LNCaP clone FGC (cell line): ENCODE results near the gene GABARAP.

Experiments
- DNase-seq: peaks from one replicate; pipeline ENCODE4 v3.0.0-alpha.2; 2011; ENCODE audit warnings: low read depth
- H3K4me3 ChIP-seq: 2 replicates; pipeline ENCODE4 v1.5.1; 2011; ENCODE audit warnings: mild to moderate bottlenecking, low read depth, low read length, control low read depth
- TF ChIP-seq, protein P1 (sequence below): IDR thresholded peaks from 2 replicates; pipeline ENCODE4 v1.5.1; 2012; ENCODE audit warnings: mild to moderate bottlenecking; ENCODE audit not compliant: control insufficient read depth, insufficient read depth; ENCODE audit errors: extremely low read depth

Gene GABARAP

DNA sequence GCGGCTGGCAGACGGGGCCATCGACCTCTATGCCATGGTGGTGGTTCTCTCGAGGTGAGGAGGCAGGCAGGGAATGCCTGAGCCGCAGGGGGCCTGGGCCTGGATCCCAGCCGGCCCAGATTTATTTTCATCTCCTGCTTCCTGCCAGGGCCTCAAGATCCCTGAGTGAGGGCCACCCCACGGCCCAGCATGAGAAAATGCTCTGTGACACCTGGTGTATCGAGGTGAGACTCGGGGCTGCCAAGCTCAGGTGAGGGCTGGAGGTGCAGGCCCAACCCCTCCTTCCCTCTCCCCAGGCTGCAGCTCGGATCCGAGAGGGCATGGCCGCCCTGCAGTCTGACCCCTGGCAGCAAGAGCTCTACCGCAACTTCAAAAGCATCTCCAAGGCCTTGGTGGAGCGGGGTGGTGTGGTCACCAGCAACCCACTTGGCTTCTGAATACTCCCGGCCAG lies 17.6 kb downstream of the GABARAP start:
- no peak overlapping the region for H3K4me3 ChIP-seq
- TF ChIP-seq, protein P1, sequence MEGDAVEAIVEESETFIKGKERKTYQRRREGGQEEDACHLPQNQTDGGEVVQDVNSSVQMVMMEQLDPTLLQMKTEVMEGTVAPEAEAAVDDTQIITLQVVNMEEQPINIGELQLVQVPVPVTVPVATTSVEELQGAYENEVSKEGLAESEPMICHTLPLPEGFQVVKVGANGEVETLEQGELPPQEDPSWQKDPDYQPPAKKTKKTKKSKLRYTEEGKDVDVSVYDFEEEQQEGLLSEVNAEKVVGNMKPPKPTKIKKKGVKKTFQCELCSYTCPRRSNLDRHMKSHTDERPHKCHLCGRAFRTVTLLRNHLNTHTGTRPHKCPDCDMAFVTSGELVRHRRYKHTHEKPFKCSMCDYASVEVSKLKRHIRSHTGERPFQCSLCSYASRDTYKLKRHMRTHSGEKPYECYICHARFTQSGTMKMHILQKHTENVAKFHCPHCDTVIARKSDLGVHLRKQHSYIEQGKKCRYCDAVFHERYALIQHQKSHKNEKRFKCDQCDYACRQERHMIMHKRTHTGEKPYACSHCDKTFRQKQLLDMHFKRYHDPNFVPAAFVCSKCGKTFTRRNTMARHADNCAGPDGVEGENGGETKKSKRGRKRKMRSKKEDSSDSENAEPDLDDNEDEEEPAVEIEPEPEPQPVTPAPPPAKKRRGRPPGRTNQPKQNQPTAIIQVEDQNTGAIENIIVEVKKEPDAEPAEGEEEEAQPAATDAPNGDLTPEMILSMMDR, result no peak
- no peak for DNase-seq

DNA sequence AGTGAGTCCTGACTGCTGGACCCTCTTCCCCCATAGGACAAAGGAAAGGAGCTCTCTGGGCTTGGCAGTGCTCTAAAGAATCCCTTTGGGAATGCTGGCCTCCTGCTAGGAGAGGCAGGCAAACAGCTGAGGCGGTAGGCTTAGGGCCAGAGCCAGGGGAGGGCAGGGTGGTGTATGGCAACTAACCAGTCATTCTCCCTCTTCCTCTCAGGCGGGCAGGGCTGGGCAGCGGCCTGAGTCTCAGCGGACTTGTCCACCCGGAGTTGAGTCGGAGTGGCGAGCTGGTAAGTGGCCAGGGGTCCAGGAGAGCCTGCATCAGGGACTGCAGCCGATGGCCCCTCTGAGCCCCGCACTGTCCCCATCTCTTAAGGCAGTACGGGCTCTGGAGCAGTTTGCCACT lies 18.1 kb downstream of the GABARAP start:
- DNase-seq, result no peak
- H3K4me3 ChIP-seq, result no peak overlapping the region
- TF ChIP-seq, protein P1, result no peak

DNA sequence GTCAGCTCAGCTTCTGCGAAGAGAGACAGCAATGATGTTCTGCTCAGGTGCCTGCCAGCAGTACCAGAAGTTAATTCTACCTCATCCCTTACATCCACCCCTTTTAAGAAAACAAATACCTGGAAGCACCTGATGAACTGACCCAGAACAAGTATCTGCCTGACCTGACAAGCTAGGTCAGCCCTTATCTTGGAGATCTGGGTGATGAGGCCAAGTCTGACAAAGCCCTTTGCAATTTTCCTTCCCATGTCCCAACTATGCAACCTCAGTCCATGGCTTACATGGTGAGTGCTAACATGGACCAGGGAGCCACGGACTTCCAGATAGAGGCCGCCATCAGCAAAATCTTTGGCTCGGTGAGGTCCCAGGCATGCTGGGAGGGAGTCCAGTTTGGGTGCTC lies 18.9 kb downstream of the GABARAP start:
- no peak overlapping the region for H3K4me3 ChIP-seq
- TF ChIP-seq, protein P1, result no peak
- DNase-seq, result peak; percentile 89

DNA sequence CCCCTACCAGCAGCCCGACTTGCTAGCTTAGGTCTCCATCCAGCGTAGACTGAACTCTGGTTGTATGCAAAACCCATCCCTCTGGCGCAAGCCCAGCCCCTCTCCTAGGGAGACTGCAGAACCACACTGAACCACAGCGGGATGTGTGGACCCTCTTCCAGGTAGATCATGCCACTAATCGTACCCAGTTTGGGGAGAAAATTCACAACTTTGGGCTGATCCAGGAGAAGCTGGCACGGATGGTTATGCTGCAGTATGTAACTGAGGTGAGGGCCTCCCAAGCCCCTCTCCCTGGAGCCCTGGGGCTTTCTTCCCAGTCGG lies 19.3 kb downstream of the GABARAP start:
- H3K4me3 ChIP-seq, result no peak overlapping the region
- TF ChIP-seq, protein P1, result no peak
- DNase-seq, result no peak

DNA sequence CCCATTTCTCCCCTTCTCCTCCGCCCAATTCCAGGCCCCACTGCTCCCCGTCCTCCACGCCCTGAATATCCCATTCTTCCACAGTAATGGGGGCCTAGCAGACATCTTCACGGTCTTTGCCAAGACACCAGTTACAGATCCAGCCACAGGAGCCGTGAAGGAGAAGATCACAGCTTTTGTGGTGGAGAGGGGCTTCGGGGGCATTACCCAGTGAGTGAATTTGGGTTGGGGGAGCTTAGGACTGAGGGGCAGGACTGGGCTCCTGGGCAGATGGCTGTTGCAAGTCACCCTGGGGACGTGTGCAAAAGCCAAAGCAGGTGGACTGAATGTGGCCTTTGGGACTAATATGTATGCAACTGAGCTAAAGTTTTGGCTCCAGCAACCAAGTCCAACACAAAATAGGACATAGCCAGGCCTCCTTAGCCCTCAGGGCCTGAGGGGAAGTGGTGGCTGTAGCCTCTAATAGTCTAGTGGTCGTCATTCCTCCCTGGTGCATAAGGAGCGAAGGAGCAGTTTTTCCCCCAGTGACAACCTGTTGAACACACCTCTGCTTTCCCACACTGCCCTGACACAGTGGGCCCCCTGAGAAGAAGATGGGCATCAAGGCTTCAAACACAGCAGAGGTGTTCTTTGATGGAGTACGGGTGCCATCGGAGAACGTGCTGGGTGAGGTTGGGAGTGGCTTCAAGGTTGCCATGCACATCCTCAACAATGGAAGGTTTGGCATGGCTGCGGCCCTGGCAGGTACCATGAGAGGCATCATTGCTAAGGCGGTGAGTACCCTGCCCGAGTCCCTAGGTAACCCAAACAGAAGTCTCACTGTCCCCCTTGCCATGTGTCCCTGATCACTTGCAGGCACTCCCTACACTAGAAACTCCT lies 19.9 kb downstream of the GABARAP start:
- no peak overlapping the region for H3K4me3 ChIP-seq
- TF ChIP-seq, protein P1, result no peak
- DNase-seq, result no peak

DNA sequence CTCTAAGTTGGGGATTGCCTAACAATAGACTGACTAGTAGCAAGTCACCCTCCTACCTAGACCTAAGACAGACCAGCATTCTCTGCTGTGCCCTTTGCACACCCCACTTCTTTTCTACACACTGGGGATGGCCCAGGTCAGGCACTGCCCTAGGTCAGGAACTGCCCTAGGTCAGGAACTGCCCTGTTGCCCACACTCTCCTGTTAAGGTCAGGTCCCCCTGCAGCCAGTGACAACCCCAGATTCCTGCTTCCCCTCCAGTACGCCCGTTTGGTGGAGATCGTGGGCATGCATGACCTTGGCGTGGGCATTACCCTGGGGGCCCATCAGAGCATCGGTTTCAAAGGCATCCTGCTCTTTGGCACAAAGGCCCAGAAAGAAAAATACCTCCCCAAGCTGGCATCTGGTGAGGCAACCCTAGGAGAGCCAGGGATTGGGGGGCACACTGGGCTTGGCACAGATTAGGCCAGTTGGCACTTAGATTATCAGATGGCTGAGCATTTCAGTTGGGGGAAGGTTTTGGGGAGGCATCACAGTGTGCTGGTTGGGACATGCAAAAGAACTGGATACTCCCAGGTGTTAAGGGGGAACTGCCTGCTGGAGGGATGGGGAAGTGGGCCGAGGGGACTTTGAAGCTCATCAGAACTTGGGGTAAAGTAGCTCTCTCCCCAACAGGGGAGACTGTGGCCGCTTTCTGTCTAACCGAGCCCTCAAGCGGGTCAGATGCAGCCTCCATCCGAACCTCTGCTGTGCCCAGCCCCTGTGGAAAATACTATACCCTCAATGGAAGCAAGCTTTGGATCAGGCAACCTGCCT lies 20.8 kb downstream of the GABARAP start:
- TF ChIP-seq, protein P1, result no peak
- no peak for DNase-seq
- H3K4me3 ChIP-seq, result peak overlapping the region; percentile 71
